ENCODE measurements around the gene SERPINB10.

DNA sequence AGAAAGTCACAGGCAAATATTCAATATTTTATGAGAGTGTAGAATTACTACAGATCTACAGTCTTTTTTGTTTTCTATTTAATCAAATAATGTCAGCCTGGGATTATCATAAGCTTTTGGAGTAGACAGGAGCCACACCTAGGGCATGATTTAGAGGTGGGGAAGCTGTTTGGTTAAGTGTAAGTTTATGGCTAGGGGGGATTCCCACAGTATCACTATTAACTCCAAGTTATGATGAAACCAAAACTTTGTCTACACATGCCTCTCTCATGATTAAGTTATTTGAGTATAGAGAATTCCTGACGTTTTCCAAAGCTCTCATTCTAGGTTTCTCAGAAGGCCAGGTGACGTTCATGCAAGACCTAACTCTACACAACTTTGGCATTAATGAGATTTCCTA lies 2.1 kb downstream of the SERPINB10 start:
- TF ChIP-seq, protein P1, sequence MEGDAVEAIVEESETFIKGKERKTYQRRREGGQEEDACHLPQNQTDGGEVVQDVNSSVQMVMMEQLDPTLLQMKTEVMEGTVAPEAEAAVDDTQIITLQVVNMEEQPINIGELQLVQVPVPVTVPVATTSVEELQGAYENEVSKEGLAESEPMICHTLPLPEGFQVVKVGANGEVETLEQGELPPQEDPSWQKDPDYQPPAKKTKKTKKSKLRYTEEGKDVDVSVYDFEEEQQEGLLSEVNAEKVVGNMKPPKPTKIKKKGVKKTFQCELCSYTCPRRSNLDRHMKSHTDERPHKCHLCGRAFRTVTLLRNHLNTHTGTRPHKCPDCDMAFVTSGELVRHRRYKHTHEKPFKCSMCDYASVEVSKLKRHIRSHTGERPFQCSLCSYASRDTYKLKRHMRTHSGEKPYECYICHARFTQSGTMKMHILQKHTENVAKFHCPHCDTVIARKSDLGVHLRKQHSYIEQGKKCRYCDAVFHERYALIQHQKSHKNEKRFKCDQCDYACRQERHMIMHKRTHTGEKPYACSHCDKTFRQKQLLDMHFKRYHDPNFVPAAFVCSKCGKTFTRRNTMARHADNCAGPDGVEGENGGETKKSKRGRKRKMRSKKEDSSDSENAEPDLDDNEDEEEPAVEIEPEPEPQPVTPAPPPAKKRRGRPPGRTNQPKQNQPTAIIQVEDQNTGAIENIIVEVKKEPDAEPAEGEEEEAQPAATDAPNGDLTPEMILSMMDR (IDR thresholded peaks at IDR 0.05; ENCODE audit: insufficient read depth, low read depth, low read length), result no peak
- TF ChIP-seq EZH2 (IDR thresholded peaks at IDR 0.05; ENCODE audit: insufficient read depth, low read length), result no peak
